ENCODE data around the gene TAMALIN. TPM values are rescaled to one million over a fixed set of nuclear protein-coding genes. Genes with fewer than 3 reads are reported as not detected.

Gene TAMALIN
- total RNA-seq, 1 experiment from 2014 or later, result not detected

GRCh38 chr12:52013626-52014310, 7.0 kb downstream of the TAMALIN start:
- CTCF ChIA-PET, result no interaction called here
- no peaks in the 10 kb centered on the region for H3K9me3 Mint-ChIP-seq (ENCODE audit: low read depth, unreplicated experiment)
- no TSS peak for BruUV-seq (replicated peaks)

GRCh38 chr12:52014567-52015530, 8.1 kb downstream of the TAMALIN start:
- no TSS peak for BruUV-seq (replicated peaks)
- TF ChIP-seq CTCF (IDR thresholded peaks at IDR 0.05; ENCODE audit: unreplicated experiment), result no peak
- Mint-ChIP-seq H3K27me3 (ENCODE audit: unreplicated experiment) (no peaks in the 10 kb centered on the region), H3K27ac (ENCODE audit: unreplicated experiment) (no peak overlapping the region), H3K4me3 (ENCODE audit: low read depth, unreplicated experiment) (no peak overlapping the region), H3K9me3 (ENCODE audit: low read depth, unreplicated experiment) (no peaks in the 10 kb centered on the region), H3K4me1 (ENCODE audit: low read depth, unreplicated experiment) (peaks cover 3% of the 10 kb centered on the region), H3K36me3 (ENCODE audit: insufficient read depth, unreplicated experiment) (no peaks in the 10 kb centered on the region)
- intact Hi-C loops (cut with micrococcal nuclease; ENCODE audit: unreplicated experiment), result no loop called here
- no peak for DNase-seq
- CTCF ChIA-PET, result no interaction called here

More at GRCh38 chr12:52013626-52014310, 7.0 kb downstream of the TAMALIN start:
- Mint-ChIP-seq H3K36me3 (ENCODE audit: insufficient read depth, unreplicated experiment) (no peaks in the 10 kb centered on the region), H3K27ac (ENCODE audit: unreplicated experiment) (no peak overlapping the region), H3K4me1 (ENCODE audit: low read depth, unreplicated experiment) (no peaks in the 10 kb centered on the region), H3K27me3 (ENCODE audit: unreplicated experiment) (no peaks in the 10 kb centered on the region), H3K4me3 (ENCODE audit: low read depth, unreplicated experiment) (no peak overlapping the region)
- DNase-seq, result no peak
- TF ChIP-seq CTCF (IDR thresholded peaks at IDR 0.05; ENCODE audit: unreplicated experiment), result no peak
- intact Hi-C loops (cut with micrococcal nuclease; ENCODE audit: unreplicated experiment), result no loop called here

GRCh38 chr12:52015532-52016041, 8.8 kb downstream of the TAMALIN start:
- H3K27ac Mint-ChIP-seq (ENCODE audit: unreplicated experiment), result no peak overlapping the region
- no peaks in the 10 kb centered on the region for H3K9me3 Mint-ChIP-seq (ENCODE audit: low read depth, unreplicated experiment)
- no peak overlapping the region for H3K4me3 Mint-ChIP-seq (ENCODE audit: low read depth, unreplicated experiment)
- no peak for TF ChIP-seq CTCF (IDR thresholded peaks at IDR 0.05; ENCODE audit: unreplicated experiment)
- BruUV-seq (replicated peaks), result no TSS peak
- H3K27me3 Mint-ChIP-seq (ENCODE audit: unreplicated experiment), result no peaks in the 10 kb centered on the region
- peaks cover 11% of the 10 kb centered on the region for H3K4me1 Mint-ChIP-seq (ENCODE audit: low read depth, unreplicated experiment)
- CTCF ChIA-PET, result no interaction called here
- H3K36me3 Mint-ChIP-seq (ENCODE audit: insufficient read depth, unreplicated experiment), result no peaks in the 10 kb centered on the region
- intact Hi-C loops (cut with micrococcal nuclease; ENCODE audit: unreplicated experiment), result no loop called here
- no peak for DNase-seq

- CTCF ChIA-PET, result interaction anchor here (0.6 to 6.1 kb wide), 2 partner anchors 14 to 127 kb away, joined by 4 to 73 read pairs; no protein-coding TSS in a partner anchor
These were observed 11.8 kb downstream of the TAMALIN start for GRCh38 chr12:52018433-52019112.

More at GRCh38 chr12:52018433-52019112, 11.8 kb downstream of the TAMALIN start:
- no peak for DNase-seq
- peaks cover 17% of the 10 kb centered on the region for H3K4me1 Mint-ChIP-seq (ENCODE audit: low read depth, unreplicated experiment)
- H3K9me3 Mint-ChIP-seq (ENCODE audit: low read depth, unreplicated experiment), result no peaks in the 10 kb centered on the region
- H3K36me3 Mint-ChIP-seq (ENCODE audit: insufficient read depth, unreplicated experiment), result peaks cover 10% of the 10 kb centered on the region
- no peak for TF ChIP-seq CTCF (IDR thresholded peaks at IDR 0.05; ENCODE audit: unreplicated experiment)
- no TSS peak for BruUV-seq (replicated peaks)
- intact Hi-C loops (cut with micrococcal nuclease; ENCODE audit: unreplicated experiment), result no loop called here
- H3K4me3 Mint-ChIP-seq (ENCODE audit: low read depth, unreplicated experiment), result no peak overlapping the region
- H3K27ac Mint-ChIP-seq (ENCODE audit: unreplicated experiment), result no peak overlapping the region
- no peaks in the 10 kb centered on the region for H3K27me3 Mint-ChIP-seq (ENCODE audit: unreplicated experiment)
